ENCODE measurements around the gene GET3. TPM values are rescaled to one million over a fixed set of nuclear protein-coding genes. Genes with fewer than 3 reads are reported as not detected.

GET3 gene
- polyA plus RNA-seq, 5 donors, result 52.8 to 70.1 (median 53.8) TPM

DNA sequence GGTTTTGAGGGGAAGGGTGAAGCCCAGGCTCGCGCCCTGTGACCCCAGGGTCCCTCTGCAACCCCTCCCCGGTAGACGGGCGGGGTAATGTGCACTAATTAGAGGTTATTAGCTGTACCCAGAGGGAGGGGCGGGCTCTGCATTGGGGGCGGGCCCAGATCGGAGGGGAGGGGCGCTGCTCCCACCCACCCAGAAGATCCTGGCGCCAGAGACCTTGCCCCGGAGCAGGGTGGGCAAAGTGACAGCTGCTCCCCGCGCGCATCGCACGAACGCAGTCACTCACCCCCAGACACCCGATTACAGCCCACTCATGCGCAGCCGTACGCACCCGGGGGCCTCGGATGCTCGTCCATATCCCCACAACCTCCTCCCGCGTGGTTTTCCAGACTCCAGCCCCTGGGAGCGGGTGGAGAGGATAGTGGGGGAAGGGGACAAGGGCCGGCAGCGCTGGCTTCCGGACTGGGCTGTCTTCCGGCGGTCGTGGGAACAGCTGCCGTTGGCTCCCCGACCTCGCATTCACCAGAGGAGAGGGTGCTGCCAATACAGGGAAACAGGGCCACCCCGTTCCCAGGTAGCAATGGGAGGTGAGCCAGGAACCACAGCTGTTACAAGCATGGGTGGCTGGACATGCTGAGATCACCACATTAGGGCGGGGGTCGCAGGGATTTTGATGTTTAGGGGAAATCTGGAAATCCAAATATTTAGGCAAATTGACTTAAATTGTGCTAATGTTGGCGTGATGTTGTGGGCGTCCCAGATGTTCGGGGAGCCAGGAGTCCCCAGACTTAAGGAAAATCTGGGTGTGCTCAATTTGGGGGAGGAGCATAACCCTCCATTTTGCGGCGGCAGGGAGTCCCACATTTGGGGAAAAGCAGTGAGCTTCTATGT, 41.0 kb downstream of the GET3 start:
- peak; percentile 71 to 74 for DNase-seq

DNA sequence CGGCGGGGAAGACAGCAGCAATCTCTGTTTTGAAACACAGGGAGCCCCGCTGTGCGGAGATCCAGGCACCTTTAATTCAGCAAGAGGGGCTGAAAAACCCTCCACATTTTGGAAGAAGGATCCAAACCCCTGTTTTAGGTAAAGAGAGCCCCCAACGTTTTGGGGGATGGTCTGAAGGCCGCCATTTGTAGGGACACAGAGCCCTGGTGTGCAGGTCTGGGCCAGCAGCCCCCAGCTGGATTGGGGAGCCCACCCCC, 41.5 kb downstream of the GET3 start:
- no peak for DNase-seq

GRCh38 chr19:12779162-12779993, 42.1 kb downstream of the GET3 start:
- DNase-seq, result peak; percentile 80 to 87

- DNase-seq, result no peak
Observed at GRCh38 chr19:12782174-12782423, 44.8 kb downstream of the GET3 start.

GRCh38 chr19:12782424-12783290, 45.4 kb downstream of the GET3 start:
- peak; percentile 86 to 88 for DNase-seq

DNA sequence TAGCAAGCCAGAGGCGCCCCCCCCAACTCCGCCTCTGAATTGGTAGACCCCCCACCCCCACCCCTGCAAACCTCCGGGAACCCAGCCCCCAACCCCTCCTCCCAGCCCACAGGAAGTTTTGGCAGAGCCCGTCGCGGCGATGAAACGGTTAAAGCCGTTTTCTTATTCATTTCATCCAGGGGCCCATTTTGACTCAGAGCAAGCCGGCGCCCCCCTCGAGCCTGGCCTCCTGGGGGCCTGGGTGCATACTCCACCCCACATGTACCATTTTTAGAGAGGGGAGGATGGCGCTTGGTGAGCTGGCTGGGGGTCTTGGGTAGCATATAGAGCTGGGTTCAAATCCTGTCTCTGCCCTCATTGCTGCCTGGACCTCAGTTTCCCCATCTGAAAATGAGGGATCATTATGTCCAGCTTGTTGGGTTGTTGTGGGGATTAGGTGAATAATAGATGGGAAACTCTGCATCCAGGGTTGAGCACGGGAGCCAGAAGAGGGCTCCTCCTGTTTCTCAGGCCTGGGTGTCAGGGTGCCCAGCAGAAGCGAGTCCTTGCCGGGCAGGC, 46.1 kb downstream of the GET3 start:
- DNase-seq, result no peak

DNA sequence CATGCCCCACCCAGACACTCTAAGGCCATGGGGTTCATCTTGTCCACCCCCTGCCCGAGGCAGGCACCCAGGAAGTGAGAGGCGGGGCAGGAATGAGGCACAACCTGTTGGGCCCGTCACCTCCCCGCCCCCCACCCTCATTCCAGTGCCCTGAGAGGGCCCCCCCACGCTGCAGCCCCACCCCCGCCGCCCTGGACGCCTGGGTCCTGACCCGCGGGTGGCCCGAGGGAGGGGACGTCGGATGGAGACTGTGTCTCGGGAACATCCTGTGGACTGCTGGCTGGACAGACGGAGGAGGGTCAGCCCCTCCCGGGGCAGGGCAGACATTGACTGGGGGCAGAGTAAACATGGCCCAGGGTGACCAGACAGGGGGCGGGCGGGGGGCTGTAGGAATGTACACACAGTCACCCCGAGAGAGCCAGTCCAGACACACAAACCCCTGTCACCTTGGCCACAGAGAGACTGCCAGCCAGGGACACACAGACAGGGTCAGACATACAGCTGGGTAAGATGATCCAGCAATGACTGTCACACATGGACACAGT, 46.6 kb downstream of the GET3 start:
- DNase-seq, result no peak

DNA sequence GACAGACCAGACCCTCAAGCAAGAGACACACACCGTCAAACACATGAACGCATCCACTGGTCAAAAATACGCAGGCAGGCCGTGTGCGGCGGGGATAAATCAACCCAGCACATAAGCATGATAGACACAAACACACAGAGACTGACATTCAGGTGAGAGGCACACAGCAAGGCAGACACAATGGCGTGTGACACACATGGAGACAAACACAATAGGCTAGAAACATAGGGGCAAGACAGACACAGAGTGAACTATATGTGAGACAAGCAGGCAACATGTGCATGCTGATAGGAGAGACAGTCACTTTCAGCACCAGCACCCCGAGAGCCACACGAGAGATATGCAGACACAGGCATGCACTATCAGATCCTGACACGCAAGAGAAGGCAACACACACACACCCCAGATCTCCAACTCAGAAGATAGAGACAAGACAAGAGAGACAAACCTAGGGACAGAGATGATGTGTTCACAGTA, 47.1 kb downstream of the GET3 start:
- no peak for DNase-seq

GRCh38 chr19:12784871-12785430, 47.7 kb downstream of the GET3 start:
- peak in 1 of 2 donors; percentile 34 for DNase-seq

DNA sequence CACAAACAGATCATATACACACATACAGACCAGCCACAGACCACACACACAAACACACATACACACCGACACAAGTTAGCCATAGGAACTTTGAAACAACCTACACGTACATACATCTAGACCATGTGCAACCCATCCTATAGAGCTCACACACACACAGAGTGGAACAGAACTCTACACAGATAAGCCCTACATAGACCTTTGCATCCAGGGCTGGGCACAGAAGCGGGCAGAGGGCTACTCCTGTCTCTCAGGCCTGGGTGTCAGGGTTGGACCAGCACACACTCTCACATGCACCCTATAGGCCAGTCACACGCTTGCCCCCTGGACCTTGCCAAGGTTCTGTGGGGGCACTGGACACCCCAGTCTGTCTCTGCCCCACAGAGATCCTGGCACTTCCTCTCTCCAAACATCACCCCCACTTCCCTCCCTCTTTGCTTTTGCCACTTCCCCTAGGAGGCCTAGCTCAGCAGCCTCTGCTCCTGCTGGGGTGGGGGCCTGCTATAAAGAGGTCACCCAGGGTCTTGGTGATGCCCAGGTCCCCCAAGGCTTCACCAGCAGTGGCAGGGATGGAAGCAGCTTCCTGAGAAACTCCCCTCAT, 48.2 kb downstream of the GET3 start:
- no peak for DNase-seq

DNA sequence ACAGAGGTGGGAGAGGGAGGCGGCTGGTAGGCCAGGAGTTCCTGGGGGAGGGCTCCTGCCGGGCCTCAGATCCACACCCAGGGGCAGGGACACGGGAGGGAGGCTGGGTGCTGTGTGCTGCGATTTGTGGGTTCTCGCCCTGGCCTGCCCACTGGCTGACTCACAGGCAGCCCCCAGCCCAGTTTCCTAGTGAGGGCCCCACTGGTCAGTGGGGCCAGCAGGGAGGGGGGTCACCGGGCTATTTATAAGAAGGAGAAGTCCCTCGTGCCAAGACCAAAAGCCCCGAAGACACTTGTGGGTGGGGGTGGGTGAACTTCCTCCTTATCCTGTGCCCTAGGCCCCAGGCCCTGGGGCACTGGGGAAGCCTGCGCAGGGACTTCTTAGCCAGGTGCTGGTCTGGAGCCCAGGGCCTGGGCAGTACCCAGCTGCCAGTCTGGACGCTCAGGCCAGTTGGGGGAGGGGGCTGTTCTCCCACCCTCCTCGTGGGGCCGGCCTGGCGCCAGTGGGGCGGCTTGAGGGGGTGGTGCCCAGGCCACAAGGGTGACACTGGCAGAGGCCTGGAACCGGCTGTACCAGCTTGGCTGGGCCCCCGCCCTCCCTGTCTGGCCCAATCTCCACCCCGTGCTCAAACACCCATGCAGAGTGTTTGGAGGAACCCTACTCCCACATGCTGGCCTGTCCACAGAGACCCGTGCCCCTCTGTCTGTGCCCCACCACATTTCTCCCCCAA, 49.0 kb downstream of the GET3 start:
- DNase-seq, result peak in 1 of 2 donors; percentile 46

GRCh38 chr19:12786952-12787351, 49.7 kb downstream of the GET3 start:
- no peak for DNase-seq

- DNase-seq, result no peak
Observed at GRCh38 chr19:12787458-12787857, 50.2 kb downstream of the GET3 start.

DNA sequence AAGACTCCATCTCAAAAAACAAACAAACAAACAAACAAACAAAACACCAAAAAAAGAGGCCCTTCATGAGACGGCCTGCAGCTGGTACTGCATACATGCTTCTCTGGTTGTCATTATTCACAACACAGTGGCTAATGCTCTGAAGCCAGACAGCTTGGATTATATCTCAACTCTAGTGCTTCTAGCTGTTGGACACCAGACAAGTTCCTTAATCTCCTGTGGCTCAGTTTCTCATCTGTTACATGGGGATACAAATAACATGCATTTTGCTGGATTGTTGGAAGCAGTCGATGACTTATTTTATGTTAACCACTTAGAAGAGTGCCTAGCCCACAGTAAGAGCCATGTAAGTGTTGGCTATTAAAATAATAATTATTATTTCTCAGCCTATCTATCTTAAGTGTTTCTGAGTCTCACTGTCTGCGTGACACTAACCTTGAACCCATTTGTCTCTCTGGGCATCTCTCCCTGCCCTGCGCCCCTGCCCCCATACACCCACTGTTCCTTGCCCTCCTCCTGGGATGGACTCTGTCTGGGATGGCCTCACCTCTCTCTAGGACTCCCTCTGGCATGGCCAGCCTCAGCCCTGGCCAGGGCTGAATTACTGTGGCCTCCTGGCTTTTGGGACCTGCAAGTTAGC, 50.9 kb downstream of the GET3 start:
- DNase-seq, result peak in 1 of 2 donors; percentile 50

GRCh38 chr19:12788682-12789097, 51.4 kb downstream of the GET3 start:
- peak; percentile 84 for DNase-seq

DNA sequence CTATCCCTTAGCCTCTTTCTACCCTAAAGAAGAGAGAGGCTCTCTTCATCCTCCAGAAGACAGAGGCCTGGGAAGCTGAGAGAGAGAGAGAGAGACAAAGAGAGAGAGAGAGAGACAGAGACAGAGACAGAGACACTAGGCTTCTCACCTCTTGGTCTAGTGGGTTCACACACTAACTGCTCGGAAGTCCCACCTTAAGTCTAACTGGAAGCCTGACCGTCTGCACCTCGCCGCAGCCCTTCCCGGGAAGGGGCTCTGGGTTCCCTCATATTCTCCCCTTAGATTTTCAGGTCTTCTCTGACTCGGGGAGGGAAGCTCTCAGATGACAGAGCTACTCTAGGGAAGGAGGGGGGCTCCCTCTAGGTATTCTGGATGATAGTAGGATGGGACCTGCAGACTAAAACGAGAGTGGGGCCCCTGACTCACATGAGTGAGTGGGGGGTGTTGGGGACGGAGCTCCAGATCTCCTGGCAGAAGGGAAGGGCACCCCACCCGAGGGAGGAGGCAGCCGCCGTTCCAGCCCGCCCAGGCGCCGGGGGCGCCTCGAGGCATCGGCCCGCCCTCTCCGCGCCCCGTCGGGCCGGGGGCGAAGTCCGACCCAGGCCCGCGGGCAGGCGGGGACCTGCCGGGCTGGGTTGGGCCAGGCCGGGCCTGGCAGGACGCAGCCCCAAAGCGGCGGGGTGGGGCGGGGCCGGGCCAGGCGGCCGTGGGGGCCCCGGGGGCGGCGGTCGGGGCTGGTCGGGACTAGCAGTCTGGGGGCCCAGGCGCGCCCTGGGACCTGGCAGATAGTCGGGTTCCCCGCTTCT, 52.0 kb downstream of the GET3 start:
- DNase-seq, result peak in 1 of 2 donors; percentile 39

DNA sequence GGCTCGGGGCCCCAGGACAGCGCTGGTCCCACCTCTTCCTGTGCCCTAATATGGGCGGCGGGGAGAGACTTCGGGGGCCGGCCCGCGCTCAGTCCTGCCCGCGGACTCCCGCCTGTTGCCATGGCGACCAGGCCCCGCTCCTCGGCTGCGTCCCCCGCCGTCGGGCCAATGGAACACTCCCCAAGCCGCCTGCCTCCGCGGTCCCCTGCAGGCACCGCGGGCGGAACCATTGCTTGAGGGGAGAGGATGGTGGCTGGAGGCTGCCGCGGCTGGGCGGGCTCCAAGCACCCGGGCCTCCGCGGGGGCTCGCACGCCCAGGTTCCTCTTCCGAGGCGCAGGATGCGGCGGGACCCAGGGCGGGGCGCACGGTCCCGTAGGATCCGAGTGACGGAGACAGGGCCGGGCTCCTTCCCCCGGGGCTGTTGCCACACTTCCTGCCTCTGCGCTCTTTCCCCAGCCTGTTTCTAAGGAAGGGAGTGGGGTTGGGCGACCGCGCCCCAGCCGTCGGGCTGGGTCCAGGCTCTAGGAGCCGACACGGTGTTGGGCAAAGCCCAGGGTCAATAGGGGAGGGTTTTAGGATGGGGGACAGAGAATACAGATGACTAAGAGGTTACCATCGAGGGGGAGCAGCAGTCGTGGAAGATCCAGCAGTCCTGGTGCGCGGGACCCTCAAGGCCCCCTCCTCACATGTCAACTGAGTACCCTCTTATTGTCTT, 52.8 kb downstream of the GET3 start:
- peak; percentile 95 to 97 for DNase-seq

Measured in right lung (tissue), 5 donors.